Upper lobe of right lung (tissue), 1 donor: ENCODE data around the gene KCNMA1. TPM values are rescaled to one million over a fixed set of nuclear protein-coding genes. Genes with fewer than 3 reads are reported as not detected.

ENCODE experiments used
- ATAC-seq: fragments of 200-7000 bp; cut with Tn5 transposase; one replicate; pipeline ENCODE4 v1.9.1; 2020; ENCODE audit warnings: mild to moderate bottlenecking, moderate library complexity
- DNase-seq: peaks from one replicate; pipeline ENCODE4 v3.0.0-alpha.2; 2020
- H3K27ac ChIP-seq: fragments of 200-600 bp; one replicate; pipeline ENCODE4 v1.8.0; 2022
- H3K27me3 ChIP-seq: fragments of 200-600 bp; one replicate; pipeline ENCODE4 v1.8.0; 2022; ENCODE audit warnings: mild to moderate bottlenecking
- H3K36me3 ChIP-seq: fragments of 200-600 bp; one replicate; pipeline ENCODE4 v1.8.0; 2022
- H3K4me1 ChIP-seq: fragments of 200-600 bp; one replicate; pipeline ENCODE4 v1.8.0; 2022
- H3K4me3 ChIP-seq: fragments of 200-600 bp; one replicate; pipeline ENCODE4 v1.8.0; 2022; ENCODE audit warnings: mild to moderate bottlenecking
- H3K9me3 ChIP-seq: fragments of 200-600 bp; one replicate; pipeline ENCODE4 v1.8.0; 2022
- CTCF ChIP-seq: fragments of 200-600 bp; IDR thresholded peaks from one replicate; pipeline ENCODE4 v1.8.0; 2022; ENCODE audit warnings: antibody characterized with exemption
- intact Hi-C: fragments of 100-400 bp; cut with DNase I; formaldehyde crosslinking; loops from one replicate; pipeline ENCODE4 v1.11.0; 2022
- total RNA-seq: library from RNA; stranded (reverse); fragmentation: NEBNext Ultra II Directional; extraction: Animal tissue kit (Norgen Biotek cat#: 25700); gene quantifications from one replicate; pipeline ENCODE4 v1.2.1, GENCODE V29; 2021
- donor health status: DM: no; HTN: yes; CAD: no; lungs with severe emphysema.

The KCNMA1 gene
- total RNA-seq, 1 donor from 2014 or later, result 26.3 TPM

- Histone ChIP-seq H3K27me3 (no peaks in the 10 kb centered on the region), H3K4me3 (no peak overlapping the region), H3K4me1 (no peaks in the 10 kb centered on the region), H3K36me3 (no peaks in the 10 kb centered on the region), H3K27ac (no peak overlapping the region), H3K9me3 (no peaks in the 10 kb centered on the region)
- no peak for DNase-seq
- TF ChIP-seq CTCF, result no peak
- intact Hi-C loops, result no loop called here
- ATAC-seq, result no peak
Observed at GRCh38 chr10:77419979-77420378, 217.6 kb downstream of the KCNMA1 start.

DNA sequence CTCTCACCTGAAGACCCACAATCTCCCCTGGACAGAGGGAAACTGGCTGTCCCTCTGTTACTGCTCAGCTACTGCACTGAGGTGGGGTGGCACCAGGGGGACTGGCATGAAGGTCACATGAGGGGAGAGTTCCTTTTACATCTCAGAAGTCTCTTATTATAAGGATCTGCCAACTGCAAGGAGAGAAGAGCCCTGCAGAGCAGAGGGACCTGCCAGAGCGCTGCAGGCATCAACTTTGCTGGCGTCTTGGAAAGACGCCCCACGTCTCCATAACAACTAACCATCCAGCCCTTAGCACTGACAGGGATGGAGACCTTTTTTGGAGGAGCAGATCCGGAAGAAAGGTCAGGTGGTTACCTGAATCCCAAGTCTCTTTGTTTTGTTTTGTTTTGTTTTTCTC is 218.6 kb downstream of the KCNMA1 start:
- Histone ChIP-seq H3K9me3 (no peaks in the 10 kb centered on the region), H3K27ac (no peak overlapping the region), H3K4me1 (no peaks in the 10 kb centered on the region), H3K4me3 (no peak overlapping the region), H3K36me3 (no peaks in the 10 kb centered on the region), H3K27me3 (no peaks in the 10 kb centered on the region)
- ATAC-seq (no peak), DNase-seq (no peak)
- intact Hi-C loops, result no loop called here
- TF ChIP-seq CTCF, result no peak

GRCh38 chr10:77417806-77418640 is 219.6 kb downstream of the KCNMA1 start:
- no peak for TF ChIP-seq CTCF
- no peaks in the 10 kb centered on the region for H3K9me3 ChIP-seq
- H3K27ac ChIP-seq, result no peak overlapping the region
- no peak overlapping the region for H3K4me3 ChIP-seq
- no peak for DNase-seq
- no peaks in the 10 kb centered on the region for H3K4me1 ChIP-seq
- ATAC-seq, result no peak
- no peaks in the 10 kb centered on the region for H3K36me3 ChIP-seq
- intact Hi-C loops, result no loop called here
- no peaks in the 10 kb centered on the region for H3K27me3 ChIP-seq

DNA sequence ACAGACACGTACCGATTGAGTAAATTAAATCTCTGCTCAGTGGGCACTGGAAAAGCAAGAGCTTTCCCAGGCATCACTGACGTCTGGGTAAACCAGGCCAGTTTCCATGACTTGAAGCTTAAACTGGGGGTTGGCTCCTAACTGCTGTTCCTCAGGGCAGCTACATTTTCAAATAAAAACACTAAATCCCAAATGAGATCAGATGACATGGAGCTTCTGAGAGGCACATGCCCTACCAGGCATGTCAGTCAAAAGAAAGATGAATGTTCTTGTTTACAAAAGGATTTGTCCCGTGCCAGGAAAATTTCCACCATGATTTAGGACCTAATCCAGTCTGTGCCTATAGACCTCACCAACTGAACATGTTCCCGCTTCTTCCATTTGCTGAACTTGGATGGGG is 220.2 kb downstream of the KCNMA1 start:
- intact Hi-C loops, result no loop called here
- ATAC-seq, result no peak
- no peak overlapping the region for H3K27ac ChIP-seq
- no peak overlapping the region for H3K4me3 ChIP-seq
- TF ChIP-seq CTCF, result no peak
- no peak for DNase-seq
- no peaks in the 10 kb centered on the region for H3K27me3 ChIP-seq
- no peaks in the 10 kb centered on the region for H3K4me1 ChIP-seq
- no peaks in the 10 kb centered on the region for H3K9me3 ChIP-seq
- H3K36me3 ChIP-seq, result no peaks in the 10 kb centered on the region

GRCh38 chr10:77416311-77417135 is 221.1 kb downstream of the KCNMA1 start:
- no peak for TF ChIP-seq CTCF
- Histone ChIP-seq H3K27me3 (no peaks in the 10 kb centered on the region), H3K36me3 (no peaks in the 10 kb centered on the region), H3K4me1 (no peaks in the 10 kb centered on the region), H3K27ac (no peak overlapping the region), H3K9me3 (no peaks in the 10 kb centered on the region), H3K4me3 (no peak overlapping the region)
- no peak for DNase-seq
- ATAC-seq, result peak; percentile 16
- intact Hi-C loops, result no loop called here
